Smooth muscle cell (in vitro differentiated cells): ENCODE data around the gene SLC25A48. TPM values are rescaled to one million over a fixed set of nuclear protein-coding genes. Genes with fewer than 3 reads are reported as not detected.

Source experiments
- DNase-seq: peaks from one replicate; lab custom pipeline; 2025; ENCODE audit not compliant: unreplicated experiment; lab: John Stamatoyannopoulos, UW
- H2AFZ ChIP-seq: fragments of 200-600 bp; sonication (generic); 2 replicates; pipeline ENCODE4 v1.6.0; 2016; ENCODE audit warnings: antibody characterized with exemption, low read depth, mild to moderate bottlenecking
- H3F3A ChIP-seq: fragments of 200-600 bp; sonication (generic); 2 replicates; pipeline ENCODE4 v1.6.0; 2017; ENCODE audit warnings: antibody characterized with exemption, low read depth
- H3K27ac ChIP-seq: fragments of 200-600 bp; sonication (generic); 2 replicates; pipeline ENCODE4 v1.5.1; 2016; ENCODE audit warnings: low read depth, mild to moderate bottlenecking
- H3K27me3 ChIP-seq: fragments of 200-600 bp; sonication (generic); 2 replicates; pipeline ENCODE4 v1.6.1; 2016; ENCODE audit warnings: low read depth, mild to moderate bottlenecking
- H3K36me3 ChIP-seq: fragments of 200-600 bp; sonication (generic); 2 replicates; pipeline ENCODE4 v1.5.1; 2016; ENCODE audit warnings: low read depth
- H3K4me1 ChIP-seq: fragments of 200-600 bp; sonication (generic); 2 replicates; pipeline ENCODE4 v1.5.1; 2016; ENCODE audit warnings: low read depth
- H3K4me2 ChIP-seq: fragments of 200-600 bp; sonication (generic); 2 replicates; pipeline ENCODE4 v1.6.0; 2016; ENCODE audit warnings: mild to moderate bottlenecking
- H3K4me3 ChIP-seq: fragments of 200-600 bp; sonication (generic); 2 replicates; pipeline ENCODE4 v1.5.1; 2016; ENCODE audit warnings: mild to moderate bottlenecking
- H3K79me2 ChIP-seq: fragments of 200-600 bp; sonication (generic); 2 replicates; pipeline ENCODE4 v1.6.0; 2016; ENCODE audit warnings: low read depth, mild to moderate bottlenecking
- H3K9ac ChIP-seq: fragments of 200-600 bp; sonication (generic); 2 replicates; pipeline ENCODE4 v1.6.0; 2016; ENCODE audit warnings: low read depth
- H3K9me3 ChIP-seq: fragments of 200-600 bp; sonication (generic); replicated peaks from 2 replicates; pipeline ENCODE4 v1.5.1; 2016; ENCODE audit warnings: low read depth
- H4K20me1 ChIP-seq: fragments of 200-600 bp; sonication (generic); 2 replicates; pipeline ENCODE4 v1.6.0; 2016; ENCODE audit warnings: low read depth
- WGBS: methylation state at CpG from one replicate; pipeline ENCODE4 v1.1.7; 2016; ENCODE audit warnings: low lambda C conversion rate; 5-methylcytosine and 5-hydroxymethylcytosine counted together
- polyA plus RNA-seq: library from polyadenylated mRNA; unstranded; fragments of >200 nt; fragmentation: Nextera tagmentation; extraction: Ambion mirVana; gene quantifications from 2 replicates; pipeline ENCODE4 v1.2.1, GENCODE V29; 2016
- total RNA-seq: library from RNA; depleted of rRNA; stranded (reverse); fragments of >200 nt; gene quantifications from 2 replicates; pipeline ENCODE4 v1.2.3, GENCODE V29; 2014
- TF ChIP-seq, protein P1 (sequence below): fragments of 200-600 bp; sonication (generic); IDR thresholded peaks from 2 replicates; pipeline ENCODE4 v1.5.1; 2017; ENCODE audit warnings: borderline replicate concordance, mild to moderate bottlenecking, antibody characterized with exemption; ENCODE audit not compliant: insufficient read depth, poor library complexity, severe bottlenecking

SLC25A48 gene
- total and polyA plus RNA-seq, 2 experiments from 2014 or later, result 0.85 to 4.0 TPM

DNA sequence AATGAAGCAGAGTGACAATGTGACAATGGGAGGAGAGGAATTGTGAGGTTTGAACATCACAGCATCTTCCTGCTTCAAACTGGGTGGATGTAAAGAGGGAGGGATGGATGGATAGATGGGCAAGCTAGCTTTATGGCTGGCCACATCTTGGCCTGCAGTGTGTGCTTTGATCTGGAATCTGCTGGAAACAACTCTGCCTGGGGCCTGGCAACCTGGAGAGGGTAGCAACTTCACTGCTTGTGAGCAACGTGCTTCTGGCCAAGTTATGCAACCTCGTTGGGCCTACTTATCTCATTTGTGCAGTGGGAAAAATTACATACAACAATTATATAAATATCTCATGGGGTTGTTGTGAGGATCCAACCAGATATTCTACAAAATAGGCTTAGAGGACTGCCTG lies 55.8 kb downstream of the SLC25A48 start:
- Histone ChIP-seq H3K27ac (no peak overlapping the region), H3K4me3 (no peak overlapping the region), H3K79me2 (no peaks in the 10 kb centered on the region), H2AFZ (no peak overlapping the region), H4K20me1 (no peaks in the 10 kb centered on the region), H3K9me3 (no peaks in the 10 kb centered on the region), H3K4me1 (no peaks in the 10 kb centered on the region), H3K4me2 (no peak overlapping the region), H3K9ac (no peak overlapping the region), H3F3A (peaks cover 5% of the 10 kb centered on the region), H3K36me3 (no peaks in the 10 kb centered on the region), H3K27me3 (peaks cover 17% of the 10 kb centered on the region)
- WGBS, result 68% methylated on average over 2 of the region's 2 CpGs
- no peak for DNase-seq
- TF ChIP-seq, protein P1, sequence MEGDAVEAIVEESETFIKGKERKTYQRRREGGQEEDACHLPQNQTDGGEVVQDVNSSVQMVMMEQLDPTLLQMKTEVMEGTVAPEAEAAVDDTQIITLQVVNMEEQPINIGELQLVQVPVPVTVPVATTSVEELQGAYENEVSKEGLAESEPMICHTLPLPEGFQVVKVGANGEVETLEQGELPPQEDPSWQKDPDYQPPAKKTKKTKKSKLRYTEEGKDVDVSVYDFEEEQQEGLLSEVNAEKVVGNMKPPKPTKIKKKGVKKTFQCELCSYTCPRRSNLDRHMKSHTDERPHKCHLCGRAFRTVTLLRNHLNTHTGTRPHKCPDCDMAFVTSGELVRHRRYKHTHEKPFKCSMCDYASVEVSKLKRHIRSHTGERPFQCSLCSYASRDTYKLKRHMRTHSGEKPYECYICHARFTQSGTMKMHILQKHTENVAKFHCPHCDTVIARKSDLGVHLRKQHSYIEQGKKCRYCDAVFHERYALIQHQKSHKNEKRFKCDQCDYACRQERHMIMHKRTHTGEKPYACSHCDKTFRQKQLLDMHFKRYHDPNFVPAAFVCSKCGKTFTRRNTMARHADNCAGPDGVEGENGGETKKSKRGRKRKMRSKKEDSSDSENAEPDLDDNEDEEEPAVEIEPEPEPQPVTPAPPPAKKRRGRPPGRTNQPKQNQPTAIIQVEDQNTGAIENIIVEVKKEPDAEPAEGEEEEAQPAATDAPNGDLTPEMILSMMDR, result no peak

GRCh38 chr5:135890867-135891266 lies 56.4 kb downstream of the SLC25A48 start:
- no peak overlapping the region for H3K9ac ChIP-seq
- H3K4me2 ChIP-seq, result no peak overlapping the region
- H3K27ac ChIP-seq, result no peak overlapping the region
- H4K20me1 ChIP-seq, result no peaks in the 10 kb centered on the region
- no peaks in the 10 kb centered on the region for H3K36me3 ChIP-seq
- H3K9me3 ChIP-seq, result no peaks in the 10 kb centered on the region
- H2AFZ ChIP-seq, result no peak overlapping the region
- no peaks in the 10 kb centered on the region for H3K4me1 ChIP-seq
- peaks cover 17% of the 10 kb centered on the region for H3K27me3 ChIP-seq
- TF ChIP-seq, protein P1, result no peak
- no peak for DNase-seq
- H3K4me3 ChIP-seq, result no peak overlapping the region
- 86% methylated on average over 5 of the region's 5 CpGs for WGBS
- H3K79me2 ChIP-seq, result no peaks in the 10 kb centered on the region
- H3F3A ChIP-seq, result peaks cover 5% of the 10 kb centered on the region

DNA sequence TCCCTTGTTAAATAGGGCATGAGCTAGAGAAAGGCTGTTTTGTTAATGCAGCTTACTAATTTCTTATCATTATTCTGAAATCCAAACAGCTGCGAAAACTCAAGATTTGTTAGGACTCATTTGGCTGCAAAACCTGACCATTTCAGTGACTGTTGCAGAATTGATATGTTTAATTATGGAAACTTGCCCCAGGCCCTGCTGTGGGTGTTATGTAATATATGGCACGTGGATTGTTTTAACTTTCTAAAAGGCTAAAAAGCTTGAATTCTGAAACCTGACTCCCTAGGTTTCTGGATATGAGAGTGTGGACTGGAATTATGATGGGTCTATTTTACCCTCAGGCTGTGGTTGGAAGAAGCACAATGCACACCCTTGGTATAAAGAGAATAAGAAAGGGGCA lies 56.8 kb downstream of the SLC25A48 start:
- Histone ChIP-seq H3K36me3 (no peaks in the 10 kb centered on the region), H3K4me2 (no peak overlapping the region), H3K79me2 (no peaks in the 10 kb centered on the region), H3K4me1 (no peaks in the 10 kb centered on the region), H3K27me3 (peaks cover 17% of the 10 kb centered on the region), H4K20me1 (no peaks in the 10 kb centered on the region), H3K9ac (no peak overlapping the region), H3K27ac (no peak overlapping the region), H3K4me3 (no peak overlapping the region), H3K9me3 (no peaks in the 10 kb centered on the region), H2AFZ (no peak overlapping the region), H3F3A (peaks cover 5% of the 10 kb centered on the region)
- TF ChIP-seq, protein P1, result no peak
- WGBS, result 68% methylated on average over 2 of the region's 2 CpGs
- DNase-seq, result no peak

DNA sequence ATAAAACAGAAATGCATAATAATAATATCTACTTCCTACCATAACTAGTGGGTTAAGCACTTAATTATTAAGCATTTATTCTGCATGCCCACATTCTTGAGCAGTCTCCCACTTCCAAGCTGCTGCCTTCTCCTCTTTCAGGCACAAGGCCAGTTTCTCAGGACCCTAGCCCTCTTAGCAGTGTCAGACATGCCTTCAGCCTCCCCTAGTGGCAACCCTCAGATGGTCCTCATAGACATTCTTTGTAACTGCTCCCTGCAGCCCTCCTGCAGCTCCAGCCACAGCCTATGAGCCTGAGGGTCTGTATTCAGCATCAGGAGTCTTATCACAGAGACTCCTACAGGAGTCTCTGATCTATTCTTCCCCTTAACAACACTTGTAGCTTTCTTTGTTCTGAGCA lies 57.3 kb downstream of the SLC25A48 start:
- Histone ChIP-seq H3K4me1 (no peaks in the 10 kb centered on the region), H3K27ac (no peak overlapping the region), H3K79me2 (no peaks in the 10 kb centered on the region), H4K20me1 (no peaks in the 10 kb centered on the region), H3F3A (peaks cover 5% of the 10 kb centered on the region), H3K9me3 (no peaks in the 10 kb centered on the region), H3K9ac (no peak overlapping the region), H3K4me3 (no peak overlapping the region), H3K4me2 (no peak overlapping the region), H3K27me3 (peaks cover 19% of the 10 kb centered on the region), H2AFZ (no peak overlapping the region), H3K36me3 (no peaks in the 10 kb centered on the region)
- TF ChIP-seq, protein P1, result no peak
- DNase-seq, result no peak
